Measurements from ENCODE around the gene LRRC39.
A peak's percentile ranks its signal among the peaks of the same experiment; 100 is the strongest.

LRRC39 gene

GRCh38 chr1:100146958-100147357, 31.1 kb downstream of the LRRC39 start:
- DNase-seq: no peak

DNA sequence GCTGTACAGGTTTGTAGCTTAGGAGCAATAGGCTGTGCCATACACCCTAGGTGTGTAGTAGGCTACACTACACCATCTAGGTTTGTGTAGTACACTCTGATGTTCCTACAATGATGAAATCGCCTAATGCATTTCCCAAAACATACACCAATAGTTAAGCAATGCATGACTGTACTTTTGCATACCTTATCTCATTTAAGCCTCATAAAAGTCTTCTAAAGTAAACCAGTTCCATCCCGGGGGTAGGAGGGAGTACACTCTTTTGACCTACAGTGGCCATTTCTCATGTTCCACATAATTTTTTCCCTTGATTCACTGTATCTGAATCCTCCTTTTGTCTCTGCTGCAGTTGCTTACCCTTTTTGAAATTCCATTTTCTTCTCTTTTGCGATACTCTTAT, 32.9 kb downstream of the LRRC39 start:
- no peak for DNase-seq

DNA sequence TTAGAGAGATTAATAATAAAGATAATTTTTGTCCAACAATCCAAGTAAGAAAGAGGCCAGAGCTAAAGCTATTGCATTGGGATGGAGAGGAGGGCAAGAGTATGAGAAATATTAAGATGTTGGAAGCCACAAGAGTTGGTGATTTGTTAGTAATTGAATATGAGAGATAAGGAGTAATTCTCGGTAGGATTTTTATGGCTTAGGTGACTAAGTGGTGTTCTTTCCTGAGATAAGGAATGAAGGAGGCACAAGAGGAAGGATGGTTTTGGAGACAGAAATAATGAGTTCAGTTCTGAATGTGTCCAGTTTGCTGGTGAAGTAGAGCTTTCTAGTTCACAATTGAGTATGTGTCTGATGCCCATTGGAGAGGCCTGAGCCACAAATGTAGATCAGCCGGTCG, 35.7 kb downstream of the LRRC39 start:
- no peak for DNase-seq

DNA sequence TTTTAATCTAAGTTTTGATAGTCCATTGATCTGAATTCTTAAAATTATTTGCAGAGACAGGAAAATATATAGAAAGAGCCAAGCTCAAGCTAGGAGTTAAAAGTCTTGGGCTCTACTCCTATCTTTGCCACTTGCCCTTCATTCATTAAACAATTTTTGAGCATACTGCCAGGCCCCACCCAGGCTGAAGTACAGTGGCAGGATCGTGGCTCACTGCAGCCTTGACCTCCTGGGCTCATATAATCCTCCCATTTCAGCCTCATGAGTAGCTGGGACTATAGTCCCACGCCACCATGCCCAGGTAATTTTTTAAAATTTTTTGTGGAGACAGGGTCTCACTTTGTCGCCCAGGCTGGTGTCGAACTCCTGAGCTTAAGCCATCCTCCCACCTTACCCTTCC, 36.9 kb downstream of the LRRC39 start:
- no peak for DNase-seq

DNA sequence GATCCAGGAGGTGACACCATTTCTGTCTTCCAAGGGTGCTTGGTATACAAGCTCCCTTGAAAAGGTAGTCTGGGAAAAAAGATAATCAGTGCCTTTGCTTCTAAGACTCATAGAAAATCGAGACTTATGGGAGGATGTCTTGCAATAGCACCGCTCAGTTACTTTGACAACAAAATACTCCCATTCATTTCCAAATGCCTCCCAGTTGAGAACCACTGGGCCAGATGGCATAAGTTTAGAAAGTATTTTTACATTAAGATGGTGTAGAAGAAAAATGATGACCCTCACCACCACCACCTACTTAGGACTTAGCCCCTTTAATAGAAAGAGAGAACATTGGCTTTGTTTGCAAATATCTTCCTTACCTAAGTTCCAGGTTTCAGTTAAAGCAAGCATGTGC, 40.5 kb downstream of the LRRC39 start:
- no peak for DNase-seq

DNA sequence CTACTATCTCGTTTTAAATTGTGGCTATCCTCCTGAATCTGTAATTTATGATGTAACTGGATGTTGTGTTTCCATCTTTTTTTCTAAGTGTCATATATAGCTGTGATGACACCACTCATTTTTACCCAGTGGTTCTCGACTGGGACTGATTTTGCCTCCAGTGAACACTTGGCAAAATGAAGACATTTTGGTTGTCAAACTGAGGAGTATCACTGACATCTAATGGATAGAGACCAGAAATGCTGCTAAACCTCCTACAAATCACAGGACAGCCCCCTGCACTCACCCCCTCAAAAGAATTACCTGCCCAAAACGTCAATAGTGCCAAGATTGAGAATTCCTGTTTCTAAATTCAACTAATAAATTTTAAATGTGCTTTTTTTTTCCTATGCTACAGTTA, 43.2 kb downstream of the LRRC39 start:
- no peak for DNase-seq

- peak; percentile 93 for DNase-seq
Observed at GRCh38 chr1:100132566-100133477, 45.2 kb downstream of the LRRC39 start, which contains the start of the genes SASS6 and TRMT13. TSS of gene SASS6 (minus strand) at chr1:100132930. CDS start at chr1:100132814, 116 bp downstream. TSS of gene TRMT13 (plus strand) at chr1:100133163. CDS start at chr1:100133169, 6 bp downstream.

DNA sequence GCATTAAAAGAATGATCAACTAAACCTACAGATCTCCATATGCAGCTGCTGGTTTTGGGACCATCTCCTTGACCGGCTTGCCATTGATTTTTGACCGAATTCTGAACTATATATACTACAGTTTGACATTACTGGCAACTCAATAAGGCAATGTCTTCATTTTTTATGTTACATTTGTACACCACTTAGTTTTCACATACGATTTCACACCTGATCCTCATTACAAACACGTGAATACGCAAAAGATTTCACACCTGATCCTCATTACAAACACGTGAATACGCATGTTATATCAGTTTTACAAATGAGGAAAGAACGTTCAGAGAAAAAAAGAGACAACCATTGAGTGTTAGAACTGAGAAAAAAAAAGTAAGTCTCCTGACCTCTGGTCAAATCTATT, 46.4 kb downstream of the LRRC39 start:
- no peak for DNase-seq

DNA sequence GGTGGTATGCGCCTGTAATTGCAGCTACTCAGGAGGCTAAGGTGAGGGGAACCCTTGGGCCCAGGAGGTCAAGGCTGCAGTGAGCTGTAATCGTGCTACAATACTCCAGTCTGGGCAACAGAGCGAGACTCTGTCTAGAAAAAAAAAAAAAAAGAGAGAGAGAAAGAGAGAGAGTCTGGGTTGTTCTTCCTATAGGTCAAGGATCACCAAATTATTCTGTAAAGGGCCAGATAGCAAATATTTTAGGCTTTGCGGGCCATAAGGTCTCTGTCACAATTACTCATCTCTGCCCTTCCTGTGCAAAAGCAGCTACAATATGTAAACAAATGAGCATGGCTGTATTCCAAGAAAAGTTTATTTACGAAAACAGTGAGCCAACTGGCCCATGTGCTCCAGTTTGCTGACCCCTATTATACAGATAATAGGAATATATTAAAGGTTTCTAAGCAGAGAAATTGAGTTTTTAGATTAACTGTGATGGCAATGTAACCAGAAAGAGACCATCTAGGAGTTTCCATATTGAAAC, 47.4 kb downstream of the LRRC39 start:
- no peak for DNase-seq

- DNase-seq: no peak
Observed at GRCh38 chr1:100127226-100127625, 50.8 kb downstream of the LRRC39 start.

- no peak for DNase-seq
Observed at GRCh38 chr1:100122177-100122576, 55.9 kb downstream of the LRRC39 start.

DNA sequence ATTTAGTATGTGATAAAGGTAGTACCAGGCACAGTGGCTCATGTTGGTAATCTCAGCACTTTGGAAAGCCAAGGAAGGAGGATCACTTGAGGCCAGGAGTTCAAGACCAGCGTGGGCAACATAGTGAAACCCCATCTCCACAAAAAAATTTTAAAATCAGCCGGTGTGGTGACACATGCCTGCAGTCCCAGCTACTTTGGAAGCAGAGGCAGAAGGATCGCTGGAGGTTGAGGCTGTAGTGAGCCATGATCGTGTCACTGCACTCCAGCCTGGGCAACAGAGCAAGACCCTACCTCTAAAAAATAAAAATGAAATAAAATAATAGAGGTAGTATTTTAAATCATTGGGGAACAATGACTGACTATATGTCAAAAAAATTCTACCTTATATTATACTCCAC, 62.5 kb downstream of the LRRC39 start:
- DNase-seq: no peak

GRCh38 chr1:100109554-100110066, 68.4 kb downstream of the LRRC39 start:
- no peak for DNase-seq

DNA sequence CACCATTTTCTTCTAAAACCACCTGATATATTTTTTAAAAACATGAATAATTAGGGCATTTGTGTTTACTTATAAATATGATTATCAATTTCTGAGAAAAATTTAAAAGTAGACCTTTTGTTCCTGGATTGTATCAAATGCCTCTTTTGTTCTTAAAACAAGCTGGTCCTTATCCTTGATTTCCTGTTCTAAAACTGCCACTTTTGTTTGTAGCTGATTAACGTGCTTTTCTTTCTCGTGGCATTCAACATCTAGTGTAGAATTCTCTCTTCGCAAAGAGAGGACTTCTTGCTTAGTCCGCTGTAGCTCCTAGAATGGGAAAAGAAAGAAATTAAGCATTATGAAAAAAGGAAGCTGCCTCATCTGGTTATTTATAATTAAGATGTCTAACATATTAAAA, 70.4 kb downstream of the LRRC39 start:
- no peak for DNase-seq

- DNase-seq: no peak
Observed at GRCh38 chr1:100101564-100101963, 76.5 kb downstream of the LRRC39 start.

GRCh38 chr1:100100202-100100601, 77.9 kb downstream of the LRRC39 start:
- no peak for DNase-seq

Data from NCI-H748 treated with DMSO at 0.1 percent for 48 hours (cell line).